Right renal pelvis (tissue), 4 donors: ENCODE results near the gene SNX13. TPM values are rescaled to one million over a fixed set of nuclear protein-coding genes. Genes with fewer than 3 reads are reported as not detected.
"Not testable (repeated sequence)": the region's sequence is repeated elsewhere in the genome, so short reads cannot be mapped to it uniquely, and the experiment has no call there.

Source experiments
- DNase-seq, 4 donors: peaks; one replicate each; pipeline ENCODE4 v3.0.0-alpha.2; 2013; ENCODE audit warnings: low read depth in 4 of 4, low spot score in 3 of 4, missing footprints in 1 of 4
- polyA plus RNA-seq, 4 donors: library from polyadenylated mRNA; unstranded; fragments of 120-200 nt; gene quantifications; one replicate each; pipeline ENCODE4 v1.2.1, GENCODE V29; 2013; ENCODE audit not compliant: insufficient read length in 4 of 4

The SNX13 gene
- polyA plus RNA-seq, 4 donors: 40.2 to 50.8 (median 46.5) TPM

DNA sequence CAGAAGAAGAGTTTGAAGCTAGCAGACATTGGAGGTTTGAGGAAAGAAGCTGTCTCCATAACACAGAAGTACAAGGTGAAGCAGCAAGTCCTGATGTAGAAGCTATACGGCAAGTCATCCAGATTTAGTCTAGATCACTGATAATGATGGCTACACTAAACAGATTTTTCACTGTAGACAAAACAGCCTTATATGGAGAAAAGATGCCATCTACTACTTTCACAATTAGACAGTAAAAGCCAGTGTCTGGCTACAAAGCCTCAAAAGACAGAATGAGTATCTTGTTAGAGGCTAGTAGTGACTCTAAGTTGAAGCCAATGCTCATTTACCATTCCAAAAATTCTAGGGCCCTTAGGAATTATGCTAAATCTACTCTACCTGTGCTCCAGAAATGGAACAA, 85.1 kb downstream of the SNX13 start:
- no peak for DNase-seq

DNA sequence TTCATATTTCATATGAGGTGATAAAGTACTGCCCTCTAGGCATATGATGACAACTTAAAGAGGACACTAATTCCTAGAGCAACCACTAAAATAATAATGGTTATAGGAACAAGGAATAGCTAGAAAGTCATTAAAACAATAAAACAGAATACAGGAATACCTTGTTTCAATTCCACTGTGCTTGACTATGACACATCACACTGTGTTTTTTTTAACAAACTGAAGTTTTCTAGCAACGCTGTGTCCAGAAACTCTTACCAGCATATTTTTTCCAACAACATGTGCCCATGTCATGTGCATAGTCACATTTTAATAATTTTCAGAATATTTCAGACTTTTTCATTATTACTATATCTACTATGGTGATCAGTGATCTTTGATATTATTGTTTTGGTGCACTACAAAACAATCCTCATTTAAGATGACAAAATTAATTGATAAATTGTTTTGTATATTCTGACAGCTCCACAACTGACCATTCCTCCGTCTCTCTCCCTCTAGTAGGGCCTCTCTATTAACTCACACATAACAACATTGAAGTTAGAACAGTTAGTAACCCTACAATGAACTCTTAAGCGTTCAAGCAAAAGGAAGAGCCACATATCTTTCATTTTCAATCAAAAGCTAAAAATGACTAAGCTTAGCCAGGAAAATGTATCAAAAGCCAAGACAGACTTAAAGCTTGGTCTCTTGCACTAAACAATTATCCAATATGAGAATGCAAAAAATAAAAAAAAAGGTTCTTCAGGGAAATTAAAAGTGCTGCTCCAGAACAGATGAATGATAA, 85.8 kb downstream of the SNX13 start:
- no peak for DNase-seq

DNA sequence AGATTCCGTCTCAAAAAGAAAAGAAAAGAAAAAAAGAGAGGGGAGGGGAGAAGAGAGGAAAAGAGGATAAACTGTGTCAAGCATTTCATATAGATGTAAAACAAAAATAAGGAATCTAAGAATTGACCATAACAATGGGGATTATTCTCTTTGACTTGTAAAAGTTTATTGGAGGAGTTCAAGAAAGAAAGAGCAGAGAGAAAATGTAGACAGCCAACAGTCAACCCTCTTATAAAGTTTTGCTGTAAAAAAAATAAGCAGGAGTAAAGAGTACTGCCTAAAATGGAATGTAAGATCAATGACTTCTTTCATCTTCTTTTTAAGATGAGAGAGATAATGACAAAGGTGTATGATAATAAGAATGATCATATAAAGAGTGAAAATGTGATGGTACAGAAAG, 87.9 kb downstream of the SNX13 start:
- no peak for DNase-seq

DNA sequence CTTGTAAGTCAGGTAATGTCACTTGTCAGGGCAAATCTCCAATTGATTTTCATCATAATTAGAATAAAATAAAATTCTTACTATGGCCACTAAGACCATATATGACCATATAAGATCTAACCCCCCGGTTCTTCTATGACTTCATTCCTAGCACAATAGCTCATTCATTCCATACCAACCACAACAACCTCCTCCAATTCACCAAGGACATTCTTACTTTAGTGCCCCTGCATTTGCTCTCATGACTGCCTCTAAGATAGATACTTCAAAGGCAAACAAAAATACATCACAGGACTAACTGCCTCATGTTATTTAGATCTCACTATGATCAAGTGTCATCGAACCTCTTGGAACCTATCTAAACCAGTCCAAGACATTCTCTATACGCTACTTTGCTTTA, 90.8 kb downstream of the SNX13 start:
- DNase-seq: no peak

DNA sequence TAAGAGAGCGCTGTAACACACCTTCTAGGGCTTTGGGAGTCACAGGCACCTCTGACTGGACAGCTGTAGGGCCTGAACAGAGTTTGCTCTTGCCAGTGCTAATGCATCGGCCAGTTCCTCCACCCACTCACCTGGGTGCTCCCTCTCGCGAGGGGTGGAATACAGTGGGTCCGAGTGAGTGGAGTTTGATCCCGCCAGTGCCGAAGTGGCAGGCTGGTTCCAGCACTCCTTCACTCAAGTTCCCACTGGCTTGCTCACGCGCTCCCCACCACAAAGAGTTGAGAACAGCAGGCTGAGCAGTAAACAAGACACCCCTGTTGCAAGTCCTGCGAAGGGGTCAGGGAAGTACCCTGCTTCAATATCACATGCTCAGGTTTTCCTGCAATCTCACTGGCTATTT, 91.8 kb downstream of the SNX13 start:
- DNase-seq: no peak

DNA sequence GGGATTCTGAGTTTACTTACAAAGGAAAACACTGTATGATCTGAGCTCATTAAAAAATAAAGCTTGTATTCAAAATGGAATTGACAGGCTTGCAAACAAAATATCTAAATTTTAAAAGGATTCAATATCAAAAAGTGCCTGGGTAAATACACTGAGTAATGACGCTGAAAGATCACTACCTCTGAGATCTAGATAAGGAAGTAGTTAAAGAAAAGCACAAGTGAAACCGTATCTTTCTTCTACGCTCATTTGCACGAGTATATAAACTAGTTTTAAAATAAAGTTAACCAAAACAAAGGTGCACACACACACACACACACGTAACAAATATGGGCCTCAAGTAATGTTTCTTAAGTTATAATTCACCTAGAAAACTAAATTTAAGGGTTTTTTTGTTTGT, 93.4 kb downstream of the SNX13 start:
- no peak for DNase-seq

DNA sequence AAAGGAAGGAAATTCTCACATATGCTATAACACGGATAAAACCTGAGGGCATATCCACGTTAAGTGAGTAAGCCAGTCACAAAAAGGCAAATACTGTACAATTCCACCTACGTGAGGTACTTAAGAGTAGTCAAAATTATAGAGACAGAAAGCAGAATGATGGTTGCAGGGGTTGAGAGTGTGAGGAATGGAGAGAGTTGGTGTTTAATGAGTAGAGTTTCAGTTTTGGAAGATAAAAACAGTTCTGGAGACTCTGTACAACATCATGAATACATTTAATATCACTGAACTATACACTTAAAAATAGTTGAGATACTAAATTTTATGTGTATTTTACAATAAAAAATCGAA, 95.1 kb downstream of the SNX13 start:
- DNase-seq: no peak

DNA sequence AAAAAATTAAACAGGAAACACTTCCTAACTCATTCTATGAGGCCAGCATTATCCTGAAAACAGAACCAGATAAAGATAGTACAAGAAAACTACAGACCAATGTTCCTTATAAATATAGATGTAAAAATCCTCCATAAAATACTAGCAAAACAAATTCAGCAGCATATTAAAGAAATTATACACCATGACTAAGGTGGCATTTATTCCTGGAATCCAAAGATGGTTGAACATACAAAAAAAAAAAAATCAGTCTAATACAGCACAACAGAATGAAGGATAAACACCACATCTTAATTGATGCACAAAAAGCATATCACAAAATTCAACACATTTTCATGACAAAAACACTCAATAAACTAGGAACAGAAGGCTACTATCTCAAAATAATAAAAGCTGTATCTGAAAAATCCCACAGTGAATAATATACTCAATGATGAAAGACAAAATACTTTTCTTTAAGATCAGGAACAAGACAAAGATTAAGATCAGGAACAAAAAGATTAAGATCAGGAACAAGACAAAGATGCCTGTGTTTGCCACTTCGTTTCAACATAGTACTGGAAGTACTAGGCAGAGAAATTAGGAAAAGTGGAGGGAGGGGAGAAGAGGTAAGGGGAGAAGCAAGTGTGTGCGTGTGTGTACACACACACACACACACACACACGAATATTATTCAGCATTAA, 95.6 kb downstream of the SNX13 start:
- DNase-seq: no peak

DNA sequence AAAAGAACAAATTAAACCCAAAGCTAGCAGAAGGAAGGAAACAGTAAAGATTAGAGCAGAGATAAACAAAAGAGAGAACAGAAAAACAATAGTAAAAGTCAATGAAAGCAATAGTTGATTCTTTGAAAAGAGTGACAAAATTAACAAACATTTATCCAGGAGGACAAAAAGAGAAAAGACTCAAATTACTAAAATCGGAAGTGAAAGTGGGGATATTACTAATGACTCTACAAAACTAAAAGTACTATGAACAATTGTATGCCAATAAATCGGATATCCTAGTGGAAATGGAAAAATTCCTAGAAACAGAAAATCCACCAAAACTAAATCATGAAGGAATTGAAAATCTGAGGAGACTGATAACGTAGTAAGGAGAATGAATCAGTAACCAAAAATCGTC, 96.3 kb downstream of the SNX13 start:
- no peak for DNase-seq

DNA sequence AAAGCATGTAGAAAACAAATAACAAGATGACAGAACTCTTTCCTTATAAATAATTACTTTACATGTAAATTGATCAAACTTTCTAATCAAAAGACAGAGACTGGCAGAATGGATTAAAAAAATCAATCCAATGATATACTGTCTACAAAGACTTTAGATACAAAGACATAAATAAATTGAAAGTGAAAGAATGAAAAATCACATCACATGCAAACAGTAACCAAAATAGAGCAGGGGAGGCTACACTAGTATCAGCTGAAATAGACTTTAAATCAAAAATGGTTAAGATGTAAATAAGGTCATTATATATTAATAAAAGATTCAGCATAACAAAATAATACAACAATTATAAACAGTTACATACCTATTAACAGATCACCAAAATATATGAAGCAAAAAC, 97.3 kb downstream of the SNX13 start:
- no peak for DNase-seq

DNA sequence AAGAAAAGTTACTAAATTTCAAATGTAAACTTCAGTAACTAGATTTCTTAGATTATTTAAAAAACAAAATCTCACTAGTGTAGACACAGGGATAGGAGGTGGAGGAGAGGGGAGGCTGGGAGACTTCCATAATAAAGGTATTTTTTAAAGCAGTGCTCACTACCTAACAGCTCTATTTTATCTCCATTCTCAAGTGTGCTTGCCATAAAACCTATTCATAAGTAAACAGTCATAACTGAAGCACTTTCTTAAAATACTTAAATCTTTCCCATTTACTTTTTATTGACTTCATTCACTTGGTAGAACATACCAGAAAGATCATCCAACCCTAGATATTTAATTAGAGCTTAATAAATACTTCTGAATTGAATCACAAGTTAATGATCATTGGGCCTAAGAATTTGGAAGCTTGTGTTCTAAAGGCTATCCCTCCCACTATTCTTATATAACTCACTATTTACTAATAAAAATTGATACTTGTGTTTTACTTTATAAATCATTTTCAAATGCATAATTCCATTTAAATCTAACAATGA, 107.4 kb downstream of the SNX13 start:
- DNase-seq: no peak

DNA sequence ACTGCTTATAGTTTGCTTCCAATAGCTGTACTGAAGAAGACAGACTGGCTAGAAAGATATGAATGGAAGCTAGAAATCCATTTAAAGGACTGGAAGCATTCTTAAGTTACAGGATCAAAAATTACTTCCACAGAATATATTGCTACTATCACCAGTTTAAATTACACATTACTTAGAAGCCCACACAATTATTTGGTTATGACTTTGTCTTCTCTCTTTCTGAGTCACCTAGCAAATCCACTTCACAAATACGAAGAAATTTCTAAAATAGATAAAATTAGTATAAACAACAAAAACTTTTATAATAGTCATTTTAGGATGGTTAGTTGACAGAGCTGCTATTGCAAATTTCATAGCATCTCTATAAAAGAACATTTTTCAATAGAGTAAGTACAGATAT, 108.1 kb downstream of the SNX13 start:
- no peak for DNase-seq

DNA sequence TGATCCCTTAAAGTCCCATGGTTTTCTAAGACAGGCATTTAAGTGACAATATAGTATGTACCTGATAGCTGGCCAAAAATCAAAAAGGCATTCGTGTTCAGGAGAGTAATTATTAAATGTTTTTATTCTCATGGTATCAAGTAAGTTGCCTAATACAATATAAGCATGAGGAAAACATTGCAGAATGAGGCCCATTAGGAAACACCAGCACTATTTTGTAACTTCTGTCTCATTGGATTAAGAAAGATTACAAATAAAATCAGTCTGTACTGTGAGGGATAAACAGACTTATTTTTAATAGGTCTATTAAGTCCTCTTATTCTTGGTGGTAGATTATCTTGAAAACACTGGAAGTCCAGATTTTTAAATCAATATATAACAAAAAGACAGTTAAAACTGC, 110.1 kb downstream of the SNX13 start:
- no peak for DNase-seq

DNA sequence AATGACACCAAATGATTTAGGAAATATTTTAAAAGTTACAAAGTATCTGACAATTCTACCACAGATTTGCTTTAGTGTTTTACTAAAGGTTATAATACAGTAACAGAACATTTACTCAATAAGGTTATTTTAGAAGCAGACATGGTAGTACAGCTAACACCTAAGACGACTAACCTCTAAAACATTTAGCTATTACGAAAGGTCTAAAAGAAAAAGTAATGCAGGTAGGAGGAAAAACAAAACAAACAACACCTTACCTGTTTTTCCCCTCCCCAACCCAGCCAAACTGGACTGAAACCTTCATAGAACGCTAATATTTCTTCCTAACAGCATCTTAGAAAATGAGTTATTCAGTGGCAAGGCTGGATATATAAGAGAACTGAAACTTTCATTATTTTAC, 111.3 kb downstream of the SNX13 start:
- DNase-seq: no peak

DNA sequence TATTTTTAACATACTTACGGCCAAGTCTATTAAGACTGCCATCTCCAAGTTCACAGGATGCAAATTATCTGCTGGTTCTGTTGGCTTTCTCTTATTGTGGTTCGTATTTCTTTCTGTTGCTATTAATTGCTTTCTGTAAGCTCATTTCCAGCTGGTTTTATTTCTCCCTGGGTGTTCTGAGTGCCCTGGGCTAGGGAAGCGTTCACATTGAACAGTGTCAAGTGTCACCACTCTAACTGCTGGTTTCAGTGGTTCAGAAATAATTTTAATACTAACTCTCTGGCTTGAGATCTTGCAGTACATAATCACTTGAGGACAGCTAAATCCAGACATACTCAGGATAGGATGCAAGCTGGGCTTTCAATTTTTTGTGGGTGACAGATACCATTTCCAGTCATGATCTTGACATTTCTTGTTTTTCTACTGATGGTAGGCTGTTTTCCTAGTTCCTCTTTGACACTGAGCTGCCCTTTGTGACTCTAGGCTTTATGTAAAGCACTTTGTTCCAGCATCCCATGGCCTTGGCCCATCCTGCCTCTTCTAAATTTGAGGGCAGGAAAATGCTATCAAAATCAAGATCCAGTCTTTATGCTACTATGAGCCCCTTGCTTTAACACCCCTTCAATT, 117.6 kb downstream of the SNX13 start:
- DNase-seq: no peak

DNA sequence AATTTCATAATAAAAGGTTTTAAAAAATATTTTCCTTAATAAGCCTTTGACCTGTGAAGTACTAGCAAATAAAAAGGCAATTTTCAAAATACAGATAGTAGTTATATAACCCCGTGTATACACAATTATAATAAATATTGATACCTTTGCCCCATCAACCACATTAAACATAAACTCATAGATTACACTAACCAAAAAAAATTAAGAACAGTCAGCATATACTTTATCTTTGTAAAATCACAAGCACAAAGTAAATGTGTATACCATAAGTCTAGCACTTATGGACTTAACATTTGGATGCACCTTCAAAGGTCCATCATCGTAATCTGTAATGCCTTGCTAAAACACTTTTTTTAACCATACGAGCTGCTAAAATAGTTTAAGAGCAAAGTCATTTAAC, 123.4 kb downstream of the SNX13 start:
- no peak for DNase-seq

DNA sequence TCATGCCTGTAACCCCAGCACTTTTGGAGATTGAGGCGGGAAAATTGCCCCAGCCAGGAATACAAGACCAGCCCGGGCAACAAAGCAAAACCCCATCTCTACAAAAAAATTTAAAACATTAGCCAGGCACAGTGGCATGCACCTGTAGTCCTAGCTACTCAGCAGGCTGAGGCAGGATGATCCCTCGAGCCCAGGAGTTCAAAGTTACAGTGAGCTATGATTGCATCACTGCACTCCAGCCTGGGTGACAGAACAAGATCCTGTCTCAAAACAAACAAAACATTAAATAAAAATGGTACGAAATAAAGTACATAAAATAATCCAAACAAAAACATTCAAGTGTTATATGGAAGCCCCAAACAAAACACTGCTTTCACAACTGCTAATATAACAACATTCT, 125.0 kb downstream of the SNX13 start:
- DNase-seq: no peak

DNA sequence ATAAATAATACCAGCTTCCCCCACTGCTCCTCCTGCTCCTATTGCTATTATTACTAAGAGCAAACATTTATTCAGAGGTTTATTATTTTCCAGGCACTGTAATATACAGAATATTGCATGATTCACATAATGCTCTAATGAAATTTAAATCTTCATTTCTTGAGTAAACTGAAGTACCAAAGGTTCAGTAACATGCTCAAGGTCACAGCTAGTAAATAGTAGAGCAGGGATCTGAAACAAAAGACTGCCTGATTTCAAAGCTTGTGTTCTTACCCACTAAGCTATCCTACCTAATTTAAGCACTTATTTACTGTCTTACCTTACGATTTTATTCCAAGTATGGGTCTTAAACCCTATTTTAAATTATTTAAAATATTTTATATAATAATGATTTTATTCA, 126.2 kb downstream of the SNX13 start:
- no peak for DNase-seq

DNA sequence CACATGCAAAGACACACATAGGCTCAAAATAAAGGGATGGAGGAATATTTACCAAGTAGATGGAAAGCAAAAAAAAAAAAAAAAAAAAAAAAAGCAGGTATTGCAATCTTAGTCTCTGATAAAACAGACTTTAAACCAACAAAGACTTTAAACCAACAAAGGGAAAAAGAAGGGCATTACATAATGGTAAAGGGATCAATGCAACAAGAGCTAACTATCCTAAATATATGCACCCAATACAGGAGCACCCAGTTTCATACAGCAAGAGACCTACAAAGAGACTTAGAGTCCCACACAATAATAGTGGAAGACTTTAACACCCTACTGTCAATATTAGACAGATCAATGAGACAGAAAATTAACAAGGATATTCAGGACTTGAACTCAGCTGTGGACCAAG, 131.1 kb downstream of the SNX13 start:
- not testable (repeated sequence) for DNase-seq

DNA sequence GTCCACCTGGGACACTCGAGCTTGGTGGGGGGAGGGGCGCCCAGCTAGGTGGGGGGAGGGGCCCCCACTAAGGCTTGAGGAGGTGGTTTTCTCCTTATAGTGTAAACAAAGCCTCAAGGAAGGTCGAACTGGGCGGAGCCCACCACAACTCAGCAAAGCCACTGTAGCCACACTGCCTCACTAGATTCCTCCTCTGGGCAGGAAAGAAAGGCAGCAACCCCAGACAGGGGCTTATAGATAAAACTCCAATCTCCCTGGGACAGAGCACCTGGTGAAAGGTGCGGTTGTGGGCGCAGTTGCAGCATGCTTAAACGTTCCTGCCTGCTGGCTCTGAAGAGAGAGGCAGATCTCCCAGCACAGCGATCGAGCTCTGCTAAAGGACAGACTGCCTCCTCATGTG, 133.1 kb downstream of the SNX13 start:
- DNase-seq: no peak

DNA sequence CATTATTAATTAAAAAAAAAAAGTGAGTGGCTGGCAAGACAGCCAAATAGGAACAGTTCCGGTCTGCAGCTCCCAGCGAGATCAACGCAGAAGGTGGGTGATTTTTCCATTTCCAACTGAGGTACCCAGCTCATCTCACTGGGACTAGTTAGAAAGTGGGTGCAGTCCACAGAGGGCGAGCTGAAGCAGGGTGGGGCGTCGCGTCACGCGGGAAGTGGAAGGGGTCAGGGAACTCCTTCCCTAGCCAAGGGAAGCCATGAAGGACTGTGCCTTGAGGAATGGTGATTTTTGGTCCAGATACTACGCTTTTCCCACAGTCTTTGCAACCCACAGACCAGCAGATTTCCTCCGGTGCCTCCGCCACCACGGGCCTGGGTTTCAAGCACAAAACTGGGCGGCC, 133.7 kb downstream of the SNX13 start:
- DNase-seq: no peak

DNA sequence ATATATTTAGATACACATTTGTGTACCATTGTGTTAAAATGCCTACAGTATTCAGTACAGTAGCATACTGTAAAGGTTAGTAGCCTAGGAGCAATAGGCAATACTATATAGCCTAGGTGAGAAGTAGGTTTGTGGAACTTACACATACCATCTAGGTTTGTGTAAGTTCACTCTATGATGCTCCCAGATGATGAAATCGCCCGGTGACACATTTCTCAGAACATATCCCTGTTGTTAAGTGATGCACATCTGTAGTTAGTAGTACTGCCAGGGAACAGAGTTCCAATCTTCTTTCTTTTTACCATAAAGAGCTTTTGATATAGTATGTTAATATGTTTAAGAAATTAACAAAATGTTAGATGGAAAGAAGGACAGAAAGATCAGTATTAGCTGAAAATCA, 138.2 kb downstream of the SNX13 start:
- no peak for DNase-seq
